ENCODE results near the gene ISG20.

Gene ISG20

GRCh38 chr15:88638626-88639372, at the start of gene ISG20:
TSS of gene ISG20 (plus strand) at chr15:88639016. CDS start at chr15:88639367, 351 bp downstream.
- DNase-seq = peak; percentile 53

DNA sequence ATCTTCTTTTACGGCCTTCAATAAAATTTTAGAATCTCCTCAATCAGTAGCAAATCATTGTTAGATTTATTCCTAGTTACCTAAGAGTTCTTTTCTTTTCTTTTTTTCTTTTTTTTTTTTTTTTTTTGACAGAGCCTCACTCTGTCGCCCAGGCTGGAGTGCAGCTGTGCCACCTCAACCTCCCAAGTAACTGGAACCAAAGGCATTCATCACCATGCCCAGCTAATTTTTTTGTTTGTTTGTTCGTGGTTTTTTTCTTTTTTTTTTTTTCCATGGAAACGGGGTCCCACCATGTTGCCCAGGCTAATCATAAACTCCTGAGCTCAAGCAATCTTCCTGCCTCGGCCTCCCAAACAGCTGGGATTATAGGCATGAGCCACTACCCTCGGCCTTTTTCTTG, 48.1 kb upstream of the ISG20 start:
- DNase-seq = no peak

GRCh38 chr15:88591384-88591783, 47.4 kb upstream of the ISG20 start:
- DNase-seq = no peak

GRCh38 chr15:88603885-88604284, 34.9 kb upstream of the ISG20 start:
- DNase-seq = no peak

GRCh38 chr15:88604381-88605188, 34.2 kb upstream of the ISG20 start:
- DNase-seq = no peak

DNA sequence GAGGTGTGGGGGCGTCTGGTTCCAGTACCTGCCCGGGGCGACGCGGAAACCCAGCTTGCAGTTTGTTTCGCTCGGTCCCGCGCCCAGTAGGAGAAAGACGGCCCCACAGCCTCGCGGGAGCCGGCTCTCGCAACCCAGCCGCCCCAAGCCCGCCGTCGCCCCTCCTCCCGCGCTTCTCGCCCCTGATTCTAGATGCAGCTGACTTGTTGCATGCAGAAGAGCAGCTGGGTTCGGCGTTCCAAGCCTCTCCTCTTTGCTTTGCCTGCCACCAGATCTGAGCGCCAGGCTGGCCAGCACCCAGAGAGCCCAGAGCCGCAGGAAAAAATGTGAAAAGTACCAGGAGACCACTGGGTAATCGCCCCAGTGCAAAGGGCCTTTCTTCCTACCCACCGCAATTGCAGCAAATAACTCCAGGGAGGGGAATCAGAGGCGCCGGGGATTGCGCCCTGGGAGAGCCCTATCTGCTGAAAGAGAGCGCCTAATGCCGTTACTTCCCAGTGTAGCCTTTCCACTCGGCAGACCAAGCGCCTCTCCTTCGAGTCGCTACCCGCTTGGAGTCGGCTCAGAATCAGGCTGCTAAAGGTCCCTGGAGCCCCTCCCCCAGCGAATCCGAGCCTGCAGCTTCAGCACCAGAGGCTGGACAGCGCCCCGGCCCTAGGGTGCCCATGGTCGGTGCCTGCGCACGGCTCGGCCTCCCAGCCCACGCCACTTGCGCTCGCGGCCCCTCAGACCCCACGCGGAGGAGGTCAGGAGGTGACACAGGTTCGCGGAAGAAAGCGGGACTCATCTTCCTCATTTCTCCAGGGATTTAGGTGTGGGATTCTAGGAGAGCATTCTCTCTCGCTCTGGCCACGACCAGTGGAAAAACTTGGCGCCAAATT, 33.4 kb upstream of the ISG20 start:
- DNase-seq = no peak

DNA sequence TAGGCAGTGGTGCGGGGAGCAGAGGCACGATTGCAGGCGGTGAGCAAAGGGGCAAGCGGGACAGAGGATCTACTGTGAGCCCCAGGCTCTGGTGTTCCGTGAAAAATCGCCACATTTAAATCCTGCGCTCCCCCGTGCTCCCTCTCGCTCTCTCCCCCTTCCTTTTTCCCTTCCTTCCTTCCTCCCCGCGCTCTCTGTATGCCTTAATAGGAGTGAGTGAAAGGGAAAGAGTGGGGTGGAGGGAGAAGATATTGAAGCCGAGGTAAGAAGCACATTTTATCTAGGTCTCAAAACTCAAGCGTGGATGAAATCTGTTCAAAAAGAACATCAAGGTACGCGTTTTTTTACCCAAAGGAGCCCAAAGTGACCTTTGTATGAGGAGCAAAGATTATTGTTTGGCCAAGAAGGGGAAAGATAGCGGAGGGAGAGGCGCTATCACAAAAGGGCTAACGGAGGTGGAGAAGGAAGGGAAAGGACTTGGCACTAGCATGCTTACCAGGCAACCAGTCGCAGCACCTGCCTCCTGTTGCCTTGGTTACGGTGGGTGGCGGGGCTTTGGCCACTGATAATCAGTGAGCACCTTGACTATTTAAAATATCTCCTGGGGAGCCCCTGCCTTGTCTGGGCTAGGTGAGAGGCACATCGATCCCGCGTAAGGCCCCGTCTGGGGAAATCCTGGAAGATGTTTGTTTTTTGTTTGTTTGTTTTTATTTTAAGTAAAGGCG, 32.6 kb upstream of the ISG20 start:
- no peak for DNase-seq

GRCh38 chr15:88607951-88608350, 30.9 kb upstream of the ISG20 start:
- no peak for DNase-seq

DNA sequence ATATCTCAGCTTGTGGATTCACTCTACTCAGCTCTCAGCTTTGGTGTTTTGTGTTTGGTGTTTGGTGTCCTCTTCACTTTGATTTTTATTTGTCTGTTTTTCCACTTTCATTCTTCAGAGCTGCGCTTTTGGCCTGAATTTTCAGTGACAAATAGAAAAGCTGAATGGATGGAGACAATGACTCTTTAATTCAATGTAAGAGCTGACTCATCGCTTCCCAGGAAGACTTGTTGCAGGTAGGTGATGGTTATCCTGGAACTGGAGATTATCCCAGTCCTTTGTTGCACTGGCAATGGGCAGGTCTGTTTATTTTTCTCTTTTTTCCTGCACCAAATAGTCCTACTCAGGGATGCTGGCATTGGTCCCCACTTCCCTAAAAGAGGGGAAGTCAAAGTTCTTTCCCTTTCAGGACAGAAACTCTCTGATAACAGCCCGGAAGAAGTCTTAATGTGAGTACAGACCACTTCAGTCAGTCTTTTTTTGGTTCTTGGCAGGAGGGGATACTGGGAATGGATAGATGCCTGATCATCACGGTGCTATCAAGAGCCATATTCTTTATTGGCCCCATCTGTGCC, 30.1 kb upstream of the ISG20 start:
- DNase-seq = no peak

GRCh38 chr15:88609344-88610090, 29.3 kb upstream of the ISG20 start:
- DNase-seq = no peak

GRCh38 chr15:88610701-88611231, 28.1 kb upstream of the ISG20 start:
- no peak for DNase-seq

DNA sequence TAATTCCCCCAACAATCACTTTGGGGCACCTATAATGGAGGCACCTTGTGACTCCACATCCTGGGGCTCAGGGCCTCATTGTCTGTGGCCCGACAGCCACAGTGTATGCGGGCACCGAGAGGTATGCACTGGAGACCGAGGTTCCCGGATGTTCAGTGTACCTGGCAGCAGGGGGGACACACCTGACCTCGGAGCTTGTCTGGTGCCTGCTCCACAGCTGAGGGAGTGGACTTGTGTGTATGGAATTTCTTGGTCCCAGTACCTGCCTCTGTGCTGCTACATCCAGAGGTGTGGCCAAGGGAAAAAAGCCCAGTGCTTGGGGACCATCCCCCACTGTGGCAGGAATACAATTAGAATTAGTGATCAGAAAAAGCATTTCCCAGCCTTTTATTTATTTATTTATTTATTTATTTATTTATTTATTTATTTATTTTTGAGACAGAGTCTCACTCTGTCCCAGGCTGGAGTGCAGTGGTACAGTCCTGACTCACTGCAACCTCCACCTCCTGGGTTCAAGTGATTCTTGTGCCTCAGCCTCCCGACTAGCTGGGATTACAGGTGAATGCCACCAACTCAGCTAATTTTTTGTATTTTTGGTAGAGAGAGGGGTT, 26.5 kb upstream of the ISG20 start:
- no peak for DNase-seq

DNA sequence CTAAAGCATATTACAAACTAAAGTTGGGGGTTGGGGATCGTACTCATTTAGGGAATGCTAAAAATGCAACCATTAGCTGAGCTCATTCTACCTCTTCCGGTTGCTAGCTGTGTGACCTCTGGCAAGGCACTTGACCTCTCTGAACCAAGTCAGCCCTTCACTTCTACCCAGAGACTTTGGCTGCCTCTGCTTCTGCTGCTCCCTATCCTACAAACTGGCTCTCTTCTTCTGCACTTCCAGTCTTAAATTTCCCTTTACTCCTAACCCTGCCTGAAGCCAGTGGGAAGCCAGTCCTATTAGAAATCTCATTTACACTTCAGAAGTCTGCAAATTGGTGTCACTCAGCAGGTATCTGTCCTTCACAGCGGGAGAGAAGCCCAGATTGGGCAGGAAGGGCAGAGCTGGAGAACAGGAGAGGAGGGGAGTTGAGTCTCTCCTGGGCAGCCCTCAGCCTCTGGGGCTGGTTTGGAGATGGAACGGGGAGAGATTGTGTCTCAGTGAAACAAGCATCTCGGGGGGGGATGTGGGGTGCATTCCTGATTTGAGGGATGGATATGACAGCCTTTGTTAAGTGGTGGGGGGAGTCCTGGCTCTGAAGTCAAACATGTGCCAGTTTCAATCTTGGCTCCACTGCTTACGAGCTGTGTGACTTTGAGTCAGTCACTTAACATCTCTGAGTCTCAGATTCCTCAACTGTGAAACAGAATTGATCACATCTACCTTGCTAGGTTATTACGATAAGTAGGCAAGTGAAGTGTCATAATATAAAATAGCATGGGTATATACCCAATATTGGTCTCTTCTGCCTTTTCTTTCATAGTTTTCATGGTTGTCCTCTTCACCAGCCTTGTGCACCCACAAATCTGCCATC, 25.5 kb upstream of the ISG20 start:
- DNase-seq = no peak

- no peak for DNase-seq
Measured at GRCh38 chr15:88615303-88616107, 23.3 kb upstream of the ISG20 start.

DNA sequence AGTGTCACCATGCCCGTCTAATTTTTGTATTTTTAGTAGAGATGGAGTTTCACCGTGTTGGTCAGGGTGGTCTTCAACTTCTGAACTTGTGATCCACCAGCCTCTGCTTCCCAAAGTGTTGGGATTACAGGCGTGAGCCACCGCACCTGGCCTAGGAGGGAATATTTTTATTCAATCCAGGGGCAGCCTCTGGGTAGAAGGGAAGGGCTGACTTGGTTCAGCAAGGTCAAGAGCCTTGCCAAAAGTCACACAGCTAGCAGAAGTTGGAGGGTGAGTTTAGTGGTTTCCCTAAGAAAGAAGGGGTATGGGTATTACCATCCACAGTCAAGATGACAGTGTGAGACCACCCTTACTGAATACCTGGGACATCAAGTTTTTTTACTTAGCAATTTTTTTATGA, 22.6 kb upstream of the ISG20 start:
- no peak for DNase-seq

DNA sequence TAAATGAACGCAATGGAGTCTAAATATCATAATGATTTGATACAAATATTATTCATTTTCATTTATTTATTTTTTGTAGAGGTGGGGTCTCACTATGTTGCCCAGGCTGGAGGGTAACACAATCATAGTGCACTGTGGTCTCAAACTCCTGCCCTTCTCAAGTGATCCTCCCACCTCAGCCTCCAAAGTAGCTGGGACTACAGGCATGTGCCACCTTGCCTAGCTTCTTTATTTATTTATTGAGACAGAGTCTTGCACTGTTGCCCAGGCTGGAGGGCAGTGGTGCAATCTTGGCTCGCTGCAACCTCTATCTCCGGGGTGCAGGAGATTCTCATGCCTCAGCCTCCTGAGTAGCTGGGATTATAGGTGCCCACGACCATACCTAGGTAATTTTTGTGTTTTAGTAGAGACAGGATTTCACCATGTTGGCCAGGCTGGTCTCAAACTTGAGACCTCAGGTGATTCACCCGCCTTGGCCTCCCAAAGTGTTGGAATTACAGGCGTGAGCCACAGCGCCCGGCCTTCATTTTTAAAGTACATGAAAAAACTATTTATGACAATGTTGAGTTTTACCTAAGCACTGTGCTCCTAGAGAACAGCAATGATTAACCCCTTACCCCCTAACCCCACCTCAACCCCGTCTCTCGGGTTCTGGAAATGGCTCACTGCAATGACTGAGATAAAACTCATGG, 21.6 kb upstream of the ISG20 start:
- DNase-seq = no peak

GRCh38 chr15:88617790-88618189, 21.0 kb upstream of the ISG20 start:
- DNase-seq = no peak

DNA sequence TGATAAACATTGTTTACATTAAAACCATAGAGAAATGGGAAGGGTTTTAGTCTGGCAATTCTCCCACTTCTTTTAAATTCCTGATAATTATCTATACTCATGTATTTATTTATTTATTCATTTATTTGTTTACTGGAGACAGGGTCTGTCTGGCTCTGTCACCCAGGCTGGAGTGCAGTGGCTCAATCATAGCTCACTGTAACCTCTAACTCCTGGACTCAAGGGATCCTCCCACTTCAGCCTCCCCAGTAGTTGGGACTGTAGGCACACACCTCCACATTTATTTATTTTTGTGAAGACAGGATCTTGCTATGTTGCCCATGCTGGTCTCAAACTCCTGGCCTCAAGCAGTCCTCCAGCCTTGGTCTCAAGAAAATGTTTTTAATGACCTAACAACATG, 20.1 kb upstream of the ISG20 start:
- DNase-seq = no peak

Measured in NCI-H1694 treated with DMSO at 0.1 percent for 48 hours (cell line).